Bronchial smooth muscle cell (primary cell): Measurements from ENCODE around the gene PACC1. TPM values are rescaled to one million over a fixed set of nuclear protein-coding genes. Genes with fewer than 3 reads are reported as not detected.

Experiments used
- total RNA-seq: library from RNA; depleted of rRNA; stranded (reverse); fragments of >200 nt; gene quantifications from 2 replicates; pipeline ENCODE4 v1.2.1, GENCODE V29; 2014

The PACC1 gene
- total RNA-seq: 5.0 and 6.4 TPM in 2 replicates

DNA sequence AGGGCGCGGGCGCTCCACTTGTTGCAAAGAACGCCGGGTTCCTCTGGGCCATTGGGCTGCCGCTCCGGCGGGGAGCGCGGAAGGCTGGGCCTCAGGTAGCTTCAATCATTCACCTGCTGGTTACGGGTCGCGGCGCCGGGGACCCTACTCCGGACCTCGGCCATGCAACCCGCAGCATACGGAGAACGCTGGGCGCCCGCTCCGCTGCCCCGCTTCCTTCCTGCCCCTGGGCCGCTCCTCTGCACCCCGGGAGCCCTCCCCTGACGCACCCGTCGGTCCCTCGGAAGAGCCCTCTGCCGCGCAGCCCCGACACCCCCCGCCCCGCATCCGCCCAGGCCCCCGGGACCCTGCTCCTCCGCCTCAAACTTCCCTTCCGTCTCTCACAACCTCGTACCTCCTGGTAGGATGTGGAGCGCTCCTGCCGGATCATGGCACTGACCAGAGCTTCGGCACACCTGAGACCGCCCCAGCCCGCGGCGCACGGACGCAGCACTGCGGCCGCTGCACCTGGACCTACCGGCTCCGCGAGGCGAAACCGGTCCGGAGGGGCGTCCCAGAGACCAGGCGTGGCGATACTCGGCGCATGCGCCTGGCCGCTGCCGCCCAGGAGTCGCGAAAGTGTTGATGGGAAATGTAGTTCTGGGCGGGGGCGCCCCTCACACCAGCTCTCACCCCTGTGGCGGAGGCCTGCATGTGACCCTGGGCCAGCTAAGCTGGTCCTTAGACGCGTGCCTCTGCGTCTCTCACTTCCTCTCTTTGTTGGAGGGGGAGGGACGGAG, at the start of gene PACC1:
Gene PACC1, minus strand, starts transcription at position 559 of the 779 bp plus-strand sequence. Its CDS starts 129 bp downstream, at position 430.

DNA sequence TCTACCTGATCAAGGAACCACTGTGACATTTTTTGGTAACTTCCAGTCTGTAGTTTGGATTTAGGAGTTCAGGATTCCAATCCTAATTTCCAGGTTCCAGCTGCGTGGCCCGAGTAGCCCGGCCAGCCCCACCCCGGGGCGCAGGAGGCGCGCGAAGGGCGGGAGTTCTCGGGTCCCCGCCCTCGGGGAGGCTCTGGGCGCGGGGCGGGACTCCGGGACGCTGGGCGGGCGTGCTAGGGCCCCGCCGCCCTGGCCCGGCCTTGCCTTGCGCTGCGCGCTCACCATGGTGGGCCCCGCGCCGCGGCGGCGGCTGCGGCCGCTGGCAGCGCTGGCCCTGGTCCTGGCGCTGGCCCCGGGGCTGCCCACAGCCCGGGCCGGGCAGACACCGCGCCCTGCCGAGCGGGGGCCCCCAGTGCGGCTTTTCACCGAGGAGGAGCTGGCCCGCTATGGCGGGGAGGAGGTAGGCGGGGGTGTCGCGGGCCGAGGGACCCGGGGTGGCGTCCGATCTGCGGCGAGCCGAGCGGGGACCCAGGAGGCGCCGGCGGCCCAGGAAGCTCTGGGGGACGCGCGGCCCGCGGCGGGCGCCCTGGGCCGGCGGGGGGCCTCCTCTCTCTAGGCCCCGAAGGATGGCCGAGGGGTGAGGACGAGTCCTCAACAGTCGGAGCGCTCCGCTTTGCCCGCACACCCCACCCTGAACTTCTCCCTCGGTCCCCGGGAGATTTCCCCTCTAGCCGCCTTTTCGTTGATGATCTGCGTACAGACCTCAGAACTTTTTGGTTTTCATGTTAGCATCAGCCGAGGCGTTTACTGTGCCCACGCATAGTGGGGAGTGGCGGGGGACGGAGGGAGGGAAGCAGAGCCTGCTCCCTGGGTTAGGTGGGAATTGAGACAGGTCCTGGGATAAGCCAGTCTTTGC, 18.2 kb upstream of the PACC1 start, which contains the start of gene NENF:
Gene NENF, plus strand, starts transcription at position 260 of the 916 bp plus-strand sequence. Its CDS starts 24 bp downstream, at position 284.

Other genes with a start within 250 kb of the PACC1 start
- gene PPP2R5A, start 129.5 kb downstream of the PACC1 start, total RNA-seq: 13.1 and 21.3 TPM in 2 replicates
- 53.0 and 81.7 TPM in 2 replicates for gene NENF, start 18.0 kb upstream of the PACC1 start, total RNA-seq
- 4.4 and 5.2 TPM in 2 replicates for gene ATF3, start 193.9 kb upstream of the PACC1 start, total RNA-seq